H9 (cell line): Measurements from ENCODE around the gene CDK15. TPM values are rescaled to one million over a fixed set of nuclear protein-coding genes. Genes with fewer than 3 reads are reported as not detected.

Experiments
- DNase-seq: peaks from one replicate; pipeline ENCODE4 v3.0.0-alpha.2; 2017
- H2AFZ ChIP-seq: one replicate; pipeline ENCODE4 v1.6.1; 2013; ENCODE audit warnings: mild to moderate bottlenecking, low read length, control low read depth, moderate library complexity
- H2AK5ac ChIP-seq: 2 replicates; pipeline ENCODE4 v1.6.1; 2013; ENCODE audit warnings: low read length, control low read depth, mixed read lengths; ENCODE audit not compliant: insufficient read length
- H2BK120ac ChIP-seq: one replicate; pipeline ENCODE4 v1.6.1; 2013; ENCODE audit warnings: low read depth, mild to moderate bottlenecking, low read length, control low read depth, inconsistent platforms; ENCODE audit not compliant: poor library complexity, severe bottlenecking
- H2BK12ac ChIP-seq: 2 replicates; pipeline ENCODE4 v1.6.1; 2013; ENCODE audit warnings: low read length, control low read depth, mixed read lengths, low read depth; ENCODE audit not compliant: insufficient read length
- H2BK15ac ChIP-seq: 2 replicates; pipeline ENCODE4 v1.6.1; 2013; ENCODE audit warnings: low read depth, low read length, control low read depth
- H2BK20ac ChIP-seq: one replicate; pipeline ENCODE4 v1.6.1; 2013; ENCODE audit warnings: low read depth, mild to moderate bottlenecking, low read length, control low read depth, inconsistent platforms; ENCODE audit not compliant: poor library complexity, severe bottlenecking
- H2BK5ac ChIP-seq: 2 replicates; pipeline ENCODE4 v1.6.1; 2013; ENCODE audit warnings: low read length, control low read depth, mixed read lengths; ENCODE audit not compliant: insufficient read length
- H3K14ac ChIP-seq: 2 replicates; pipeline ENCODE4 v1.6.1; 2013; ENCODE audit warnings: low read length, control low read depth; ENCODE audit not compliant: insufficient read depth
- H3K18ac ChIP-seq: 2 replicates; pipeline ENCODE4 v1.6.1; 2013; ENCODE audit warnings: low read depth, mild to moderate bottlenecking, mixed read lengths, low read length, control low read depth; ENCODE audit not compliant: insufficient read length
- H3K23ac ChIP-seq: 2 replicates; pipeline ENCODE4 v1.6.1; 2013; ENCODE audit warnings: low read length, control low read depth, mixed read lengths, low read depth; ENCODE audit not compliant: insufficient read length
- H3K23me2 ChIP-seq: 2 replicates; pipeline ENCODE4 v1.6.1; 2013; ENCODE audit warnings: low read depth, mild to moderate bottlenecking, mixed read lengths, low read length, control low read depth; ENCODE audit not compliant: insufficient read length, poor library complexity, severe bottlenecking
- H3K27ac ChIP-seq: 2 replicates; pipeline ENCODE4 v1.5.1; 2013; ENCODE audit warnings: low read length, control low read depth, mixed read lengths, low read depth; ENCODE audit not compliant: insufficient read length
- H3K27me3 ChIP-seq: 2 replicates; pipeline ENCODE4 v1.6.1; 2013; ENCODE audit warnings: low read length, control low read depth, inconsistent platforms; ENCODE audit not compliant: insufficient read depth
- H3K4ac ChIP-seq: 2 replicates; pipeline ENCODE4 v1.6.1; 2013; ENCODE audit warnings: low read depth, mild to moderate bottlenecking, control low read depth, inconsistent platforms, low read length, moderate library complexity
- H3K4me1 ChIP-seq: 2 replicates; pipeline ENCODE4 v1.6.1; 2013; ENCODE audit warnings: low read length, control low read depth, inconsistent platforms; ENCODE audit not compliant: insufficient read depth
- H3K4me2 ChIP-seq: 2 replicates; pipeline ENCODE4 v1.6.1; 2013; ENCODE audit warnings: low read length, control low read depth, mixed read lengths; ENCODE audit not compliant: insufficient read length, insufficient read depth
- H3K56ac ChIP-seq: 2 replicates; pipeline ENCODE4 v1.6.1; 2013; ENCODE audit warnings: low read depth, mild to moderate bottlenecking, mixed read lengths, low read length, control low read depth; ENCODE audit not compliant: insufficient read length
- H3K79me1 ChIP-seq: 2 replicates; pipeline ENCODE4 v1.6.1; 2013; ENCODE audit warnings: low read depth, mild to moderate bottlenecking, moderate library complexity, low read length, control low read depth, inconsistent platforms; ENCODE audit not compliant: insufficient read depth, poor library complexity, severe bottlenecking
- H3K79me2 ChIP-seq: 2 replicates; pipeline ENCODE4 v1.6.1; 2013; ENCODE audit warnings: low read length, control low read depth, inconsistent platforms; ENCODE audit not compliant: insufficient read depth
- H3K9ac ChIP-seq: 2 replicates; pipeline ENCODE4 v1.6.1; 2013; ENCODE audit warnings: low read length, control low read depth, mixed read lengths; ENCODE audit not compliant: insufficient read length; ENCODE audit errors: extremely low read depth
- H3K9me3 ChIP-seq: one replicate; pipeline ENCODE4 v1.6.1; 2013; ENCODE audit warnings: low read depth, low read length, inconsistent platforms; ENCODE audit not compliant: control insufficient read depth
- H3T11ph ChIP-seq: one replicate; pipeline ENCODE4 v1.6.1; 2013; ENCODE audit warnings: mild to moderate bottlenecking, low read length, control low read depth, inconsistent platforms
- H4K20me1 ChIP-seq: one replicate; pipeline ENCODE4 v1.6.1; 2013; ENCODE audit not compliant: control insufficient read depth, insufficient read length, insufficient read depth
- H4K5ac ChIP-seq: 2 replicates; pipeline ENCODE4 v1.6.1; 2013; ENCODE audit warnings: low read depth, mild to moderate bottlenecking, mixed read lengths, low read length, control low read depth; ENCODE audit not compliant: insufficient read length
- H4K8ac ChIP-seq: replicated peaks from 2 replicates; pipeline ENCODE4 v1.6.1; 2013; ENCODE audit warnings: low read length, control low read depth, mixed read lengths, low read depth; ENCODE audit not compliant: insufficient read length
- H4K91ac ChIP-seq: 2 replicates; pipeline ENCODE4 v1.6.1; 2013; ENCODE audit warnings: low read depth, mild to moderate bottlenecking, moderate library complexity, mixed read lengths, low read length, control low read depth; ENCODE audit not compliant: insufficient read length
- H3K27ac Mint-ChIP-seq, 3 experiments: 2 replicates in 2 of 3; 3 replicates in 1 of 3; pipeline ENCODE4 v1.8.0; 2020 to 2021; ENCODE audit warnings: mixed read lengths in 3 of 3, mild to moderate bottlenecking in 1 of 3, moderate library complexity in 1 of 3
- H3K27me3 Mint-ChIP-seq: 2 replicates; pipeline ENCODE4 v1.8.0; 2021; ENCODE audit warnings: low read depth, mild to moderate bottlenecking, moderate library complexity, mixed read lengths
- H3K36me3 Mint-ChIP-seq, 3 experiments: 2 replicates in 2 of 3; 3 replicates in 1 of 3; pipeline ENCODE4 v1.8.0; 2020 to 2021; ENCODE audit warnings: low read depth in 3 of 3, mixed read lengths in 3 of 3; ENCODE audit not compliant: insufficient read depth in 1 of 3
- H3K4me1 Mint-ChIP-seq, 2 experiments: 2 replicates each; pipeline ENCODE4 v1.8.0; 2020; ENCODE audit warnings: mixed read lengths in 2 of 2
- H3K4me3 Mint-ChIP-seq, 2 experiments: 2 replicates in 1 of 2; 3 replicates in 1 of 2; pipeline ENCODE4 v1.8.0; 2020 to 2021; ENCODE audit warnings: mild to moderate bottlenecking in 2 of 2, mixed read lengths in 2 of 2, moderate library complexity in 1 of 2
- H3K9me3 Mint-ChIP-seq, 2 experiments: 2 replicates in 1 of 2; 3 replicates in 1 of 2; pipeline ENCODE4 v1.8.0; 2020; ENCODE audit warnings: mild to moderate bottlenecking in 2 of 2, mixed read lengths in 2 of 2, moderate library complexity in 1 of 2
- CTCF ChIP-seq: fragments of 200-600 bp; sonication (generic); conservative IDR thresholded peaks from 3 replicates; pipeline ENCODE4 v1.8.0; 2021; ENCODE audit warnings: antibody characterized with exemption, mild to moderate bottlenecking
- whole genome bisulfite sequencing: extraction: QIAGEN DNeasy Blood & Tissue Kit; methylation state at CpG from one replicate; pipeline ENCODE4 v1.1.7; 2013; ENCODE audit warnings: missing lambda C conversion rate, low lambda C conversion rate, mixed read lengths; ENCODE audit not compliant: insufficient read length; ENCODE audit errors: extremely low coverage; 5-methylcytosine and 5-hydroxymethylcytosine counted together
- total RNA-seq: library from RNA; stranded (reverse); gene quantifications from 2 replicates; pipeline ENCODE4 v1.2.1, GENCODE V29; 2021

CDK15 gene
- total RNA-seq, 1 experiment from 2014 or later = not detected

GRCh38 chr2:201886504-201886903 lies 80.2 kb downstream of the CDK15 start:
- Histone ChIP-seq H3K23ac (no peak overlapping the region), H3K23me2 (peaks cover 3% of the 10 kb centered on the region), H3K27me3 (no peaks in the 10 kb centered on the region), H3K4me1 (peaks cover 3% of the 10 kb centered on the region; the same call in 1 of the 2 replicates), H3K9ac (no peak overlapping the region), H3T11ph (no peak overlapping the region), H4K91ac (no peak overlapping the region), H3K4me2 (no peak overlapping the region), H3K9me3 (no peaks in the 10 kb centered on the region), H2BK120ac (no peak overlapping the region), H4K8ac (no peak overlapping the region), H2AK5ac (no peak overlapping the region), H2BK20ac (no peak overlapping the region), H3K79me2 (no peaks in the 10 kb centered on the region), H3K79me1 (no peaks in the 10 kb centered on the region), H2BK5ac (no peak overlapping the region), H2BK12ac (no peak overlapping the region), H3K56ac (no peak overlapping the region), H2BK15ac (no peak overlapping the region), H4K20me1 (no peaks in the 10 kb centered on the region), H3K4ac (no peak overlapping the region), H2AFZ (no peak overlapping the region), H4K5ac (no peak overlapping the region), H3K14ac (no peak overlapping the region), H3K18ac (no peak overlapping the region), H3K27ac (no peak overlapping the region)
- Mint-ChIP-seq H3K9me3 (no peaks in the 10 kb centered on the region), H3K36me3 (no peaks in the 10 kb centered on the region), H3K4me1 (peaks cover 36 to 48% of the 10 kb centered on the region in 2 experiments), H3K27me3 (peaks cover 1% of the 10 kb centered on the region), H3K27ac (no peak overlapping the region), H3K4me3 (no peak overlapping the region)
- no peak for TF ChIP-seq CTCF
- no CpG with 5 or more reads among the region's 3 CpGs for WGBS
- DNase-seq = no peak
